GM12801 (cell line): Measurements from ENCODE around the gene ZFR2.

ENCODE experiments used
- CTCF ChIP-seq: IDR thresholded peaks from one replicate; pipeline ENCODE4 v1.5.1; 2011; ENCODE audit warnings: control low read depth; ENCODE audit not compliant: insufficient read length; ENCODE audit errors: extremely low read depth

ZFR2 gene

GRCh38 chr19:3868770-3869456 lies at the start of gene ZFR2:
Gene ZFR2, minus strand, starts transcription at chr19:3869038. Its CDS starts 21 bp downstream, at chr19:3869017.
- TF ChIP-seq CTCF = no peak

- TF ChIP-seq CTCF = no peak
Measured at GRCh38 chr19:3916033-3916432, 47.2 kb upstream of the ZFR2 start.

- TF ChIP-seq CTCF = no peak
Measured at GRCh38 chr19:3914199-3914598, 45.4 kb upstream of the ZFR2 start.

GRCh38 chr19:3910105-3910504 lies 41.3 kb upstream of the ZFR2 start:
- TF ChIP-seq CTCF = no peak

- TF ChIP-seq CTCF = no peak
Measured at GRCh38 chr19:3908266-3909054, 39.6 kb upstream of the ZFR2 start.

- TF ChIP-seq CTCF = no peak
Measured at GRCh38 chr19:3907626-3908265, 38.9 kb upstream of the ZFR2 start.

GRCh38 chr19:3904233-3904632 lies 35.4 kb upstream of the ZFR2 start:
- no peak for TF ChIP-seq CTCF
